ENCODE results near the gene MAPKAPK5.

- TF ChIP-seq CHD2 (IDR thresholded peaks at IDR 0.05; ENCODE audit: borderline replicate concordance, low read depth, low read length): no peak
- no peak for TF ChIP-seq NFYA (IDR thresholded peaks at IDR 0.05; ENCODE audit: borderline replicate concordance, low read depth, low read length)
- no peak for TF ChIP-seq POLR2A (IDR thresholded peaks at IDR 0.05; ENCODE audit: low read depth, low read length)
- no peak for TF ChIP-seq CREM (IDR thresholded peaks at IDR 0.05; ENCODE audit: low read depth)
- TF ChIP-seq ZNF217 (IDR thresholded peaks at IDR 0.05): no peak
- TF ChIP-seq CTCF (IDR thresholded peaks at IDR 0.05 in 2 of 3, conservative IDR thresholded peaks at IDR 0.05 in 1 of 3; ENCODE audit: control insufficient read depth in 2 of 3, extremely low read depth in 1 of 3, insufficient read depth in 1 of 3, low read depth in 3 of 3, low read length in 3 of 3): no peak
- TF ChIP-seq, protein P1, sequence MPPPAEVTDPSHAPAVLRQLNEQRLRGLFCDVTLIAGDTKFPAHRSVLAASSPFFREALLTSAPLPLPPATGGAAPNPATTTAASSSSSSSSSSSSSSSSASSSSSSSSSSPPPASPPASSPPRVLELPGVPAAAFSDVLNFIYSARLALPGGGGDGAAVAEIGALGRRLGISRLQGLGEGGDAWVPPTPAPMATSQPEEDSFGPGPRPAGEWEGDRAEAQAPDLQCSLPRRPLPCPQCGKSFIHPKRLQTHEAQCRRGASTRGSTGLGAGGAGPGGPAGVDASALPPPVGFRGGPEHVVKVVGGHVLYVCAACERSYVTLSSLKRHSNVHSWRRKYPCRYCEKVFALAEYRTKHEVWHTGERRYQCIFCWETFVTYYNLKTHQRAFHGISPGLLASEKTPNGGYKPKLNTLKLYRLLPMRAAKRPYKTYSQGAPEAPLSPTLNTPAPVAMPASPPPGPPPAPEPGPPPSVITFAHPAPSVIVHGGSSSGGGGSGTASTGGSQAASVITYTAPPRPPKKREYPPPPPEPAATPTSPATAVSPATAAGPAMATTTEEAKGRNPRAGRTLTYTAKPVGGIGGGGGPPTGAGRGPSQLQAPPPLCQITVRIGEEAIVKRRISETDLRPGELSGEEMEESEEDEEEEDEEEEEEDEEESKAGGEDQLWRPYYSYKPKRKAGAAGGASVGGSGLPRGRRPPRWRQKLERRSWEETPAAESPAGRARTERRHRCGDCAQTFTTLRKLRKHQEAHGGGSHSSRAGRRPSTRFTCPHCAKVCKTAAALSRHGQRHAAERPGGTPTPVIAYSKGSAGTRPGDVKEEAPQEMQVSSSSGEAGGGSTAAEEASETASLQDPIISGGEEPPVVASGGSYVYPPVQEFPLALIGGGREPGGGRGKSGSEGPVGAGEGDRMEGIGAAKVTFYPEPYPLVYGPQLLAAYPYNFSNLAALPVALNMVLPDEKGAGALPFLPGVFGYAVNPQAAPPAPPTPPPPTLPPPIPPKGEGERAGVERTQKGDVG (CRISPR knock-in tag; IDR thresholded peaks at IDR 0.05): no peak
- TF ChIP-seq, protein P2, sequence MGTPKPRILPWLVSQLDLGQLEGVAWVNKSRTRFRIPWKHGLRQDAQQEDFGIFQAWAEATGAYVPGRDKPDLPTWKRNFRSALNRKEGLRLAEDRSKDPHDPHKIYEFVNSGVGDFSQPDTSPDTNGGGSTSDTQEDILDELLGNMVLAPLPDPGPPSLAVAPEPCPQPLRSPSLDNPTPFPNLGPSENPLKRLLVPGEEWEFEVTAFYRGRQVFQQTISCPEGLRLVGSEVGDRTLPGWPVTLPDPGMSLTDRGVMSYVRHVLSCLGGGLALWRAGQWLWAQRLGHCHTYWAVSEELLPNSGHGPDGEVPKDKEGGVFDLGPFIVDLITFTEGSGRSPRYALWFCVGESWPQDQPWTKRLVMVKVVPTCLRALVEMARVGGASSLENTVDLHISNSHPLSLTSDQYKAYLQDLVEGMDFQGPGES (IDR thresholded peaks at IDR 0.05): no peak
- TF ChIP-seq POLR2AphosphoS2 (IDR thresholded peaks at IDR 0.05; ENCODE audit: low read depth, low read length): no peak
Observed at GRCh38 chr12:111881716-111882115, 39.7 kb downstream of the MAPKAPK5 start.
